Uterus (tissue), 4 donors: Measurements from ENCODE around the gene F2. TPM values are rescaled to one million over a fixed set of nuclear protein-coding genes. Genes with fewer than 3 reads are reported as not detected.

Source experiments
- DNase-seq, 2 donors: peaks; one replicate each; pipeline ENCODE4 v3.0.0-alpha.2; 2019 to 2020
- H3K27ac ChIP-seq, 2 donors: fragments of 200-600 bp; sonication (generic); 1 replicate in 1 of 2; 2 replicates in 1 of 2; pipeline ENCODE4 v1.5.1; 2016 to 2018
- H3K27me3 ChIP-seq, 2 donors: fragments of 200-600 bp; sonication (generic); one replicate each; pipeline ENCODE4 v1.5.1; 2018 to 2019; ENCODE audit warnings: control low read depth in 1 of 2
- H3K36me3 ChIP-seq, 2 donors: fragments of 200-600 bp; sonication (generic); one replicate each; pipeline ENCODE4 v1.5.1; 2019; ENCODE audit warnings: control low read depth in 1 of 2
- H3K4me1 ChIP-seq, 2 donors: fragments of 200-600 bp; sonication (generic); one replicate each; pipeline ENCODE4 v1.5.1; 2018 to 2019; ENCODE audit warnings: control low read depth in 1 of 2
- H3K4me3 ChIP-seq, 2 donors: fragments of 200-600 bp; sonication (generic); 1 replicate in 1 of 2; 2 replicates in 1 of 2; pipeline ENCODE4 v1.5.1; 2018 to 2019; ENCODE audit warnings: mild to moderate bottlenecking in 1 of 2
- H3K9me3 ChIP-seq, 2 donors: fragments of 200-600 bp; sonication (generic); one replicate each; pipeline ENCODE4 v1.5.1; 2019; ENCODE audit warnings: control low read depth in 1 of 2
- CTCF ChIP-seq, 4 experiments: fragments of 200-600 bp in 2 of 4; fragments of 450-650 bp in 2 of 4; sonication (generic) in 2 of 4; IDR thresholded peaks; one replicate each; pipeline ENCODE4 v1.5.1; 2016 to 2019; ENCODE audit warnings: antibody characterized with exemption in 4 of 4, mild to moderate bottlenecking in 2 of 4, moderate library complexity in 1 of 4
- POLR2A ChIP-seq, 2 donors: fragments of 450-650 bp; IDR thresholded peaks; one replicate each; pipeline ENCODE4 v1.6.1; 2016; ENCODE audit warnings: antibody characterized with exemption in 2 of 2, mild to moderate bottlenecking in 1 of 2, moderate library complexity in 1 of 2
- intact Hi-C: fragments of 100-400 bp; cut with DNase I; formaldehyde crosslinking; loops from one replicate; pipeline ENCODE4 v1.15.1; 2023; ENCODE audit warnings: low total_unique reads
- microRNA-seq: library from miRNA; unstranded; fragments of <30 nt; microRNA quantifications from one replicate; pipeline ENCODE4, GENCODE V29; 2016; ENCODE audit warnings: borderline microRNAs expressed, borderline replicate concordance
- small RNA-seq: library from RNA; depleted of rRNA; stranded (forward); fragments of <200 nt; gene quantifications from one replicate; pipeline ENCODE3, GENCODE V24; 2016
- total RNA-seq, 4 donors: library from RNA; depleted of rRNA in 3 of 4; stranded (reverse); fragments of >200 nt in 3 of 4; gene quantifications; one replicate each; pipeline versions ENCODE4 v1.1.0 to v1.2.4, GENCODE V29; 2014 to 2023
- donor health status: DM: yes; HTN: yes; CAD: no.

F2 gene
- total RNA-seq, 4 donors from 2014 or later, result 0.27 TPM; not detected in 3

GRCh38 chr11:46778416-46778815 is 59.4 kb downstream of the F2 start:
- Histone ChIP-seq H3K27ac (no peak overlapping the region), H3K27me3 (no peaks in the 10 kb centered on the region), H3K4me3 (no peak overlapping the region), H3K4me1 (no peaks in the 10 kb centered on the region), H3K9me3 (no peaks in the 10 kb centered on the region), H3K36me3 (no peaks in the 10 kb centered on the region)
- intact Hi-C loops, result no loop called here
- TF ChIP-seq CTCF (IDR thresholded peaks at IDR 0.05) (no peak), POLR2A (IDR thresholded peaks at IDR 0.05) (no peak)
- no peak for DNase-seq

Small RNA genes within 50 kb of the gene (microRNA-seq; reads per million reads assigned to microRNA genes)
- gene MIR5582, result not detected

Small RNA genes within 50 kb of the gene (small RNA-seq; reads per million reads assigned to genes)
- gene MIR5582, result not detected
- gene RF00573, result not detected
- gene SNORD67, result 35.7 reads per million, percentile 92 among the genes with 10 or more reads in this experiment

Other genes starting within 250 kb of the F2 start
- gene AMBRA1, start 125.2 kb upstream of the F2 start, total RNA-seq, result 10 to 100 TPM; 22.6 to 55.3 (median 41.4) TPM
- gene HARBI1, start 102.0 kb upstream of the F2 start, total RNA-seq, result 1 to 10 TPM in 3 of 4 donors, under 1 TPM in 1; 0.77 to 5.0 (median 2.8) TPM
- 100 to 1,000 TPM in 1 of 4 donors, 10 to 100 TPM in 3; 51.8 to 102 (median 68.3) TPM for gene ATG13, start 101.7 kb upstream of the F2 start, total RNA-seq
- gene ARHGAP1, start 18.6 kb upstream of the F2 start, total RNA-seq, result 100 to 1,000 TPM in 1 of 4 donors, 10 to 100 TPM in 3; 27.9 to 114 (median 37.3) TPM
- 10 to 100 TPM in 1 of 4 donors, 1 to 10 TPM in 2, under 1 TPM in 1; 0.88 to 10.5 (median 8.0) TPM for gene ZNF408, start 18.2 kb upstream of the F2 start, total RNA-seq
- 10 to 100 TPM; 19.7 to 88.8 (median 44.2) TPM for gene CKAP5, start 127.1 kb downstream of the F2 start, total RNA-seq
- 10 to 100 TPM in 2 of 4 donors, 1 to 10 TPM in 1, under 1 TPM in 1; 0.77 to 21.2 (median 9.3) TPM for gene LRP4, start 199.3 kb downstream of the F2 start, total RNA-seq
- 10 to 100 TPM in 2 of 4 donors, 1 to 10 TPM in 2; 4.9 to 33.8 (median 19.5) TPM for gene CSTPP1, start 217.5 kb downstream of the F2 start, total RNA-seq